Stimulated activated CD4-positive, alpha-beta T cell treated with anti-CD3 and anti-CD28 coated beads, Interleukin-2, amount 100 ng/mL, for 24 hours (primary cell): ENCODE results near the gene C1orf159.

Source experiments
- DNase-seq, 2 donors: peaks; one replicate each; pipeline ENCODE4 v3.0.0-alpha.2; 2020

C1orf159 gene

DNA sequence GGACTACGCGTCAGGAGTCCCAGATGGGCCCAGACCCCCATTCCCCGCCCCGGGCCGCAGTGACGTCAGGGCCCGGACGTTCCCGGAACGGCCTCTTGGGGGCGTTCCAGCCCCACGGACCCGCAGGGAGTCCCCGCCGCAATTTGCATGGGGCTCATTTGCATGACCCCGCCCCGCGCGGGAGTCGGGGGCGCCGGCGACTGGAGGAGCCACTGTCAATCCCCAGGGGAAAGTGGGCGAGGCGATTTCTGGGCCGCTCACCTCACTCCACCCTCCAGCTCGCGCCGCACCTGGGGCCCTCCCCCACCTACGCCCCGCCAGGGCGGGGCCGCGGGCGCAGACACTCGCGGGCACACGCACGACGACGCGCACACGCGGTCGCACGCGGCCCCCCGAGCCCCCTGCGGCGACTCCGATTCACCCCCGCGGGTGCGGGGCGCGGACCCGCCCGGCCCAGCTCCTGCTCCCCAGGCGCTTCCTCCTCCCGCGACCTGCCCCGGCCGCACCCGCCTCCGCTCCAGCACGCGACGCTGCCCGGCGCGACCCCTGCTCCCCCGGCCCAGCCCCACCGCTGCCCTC, 82.8 kb downstream of the C1orf159 start:
- peak; percentile 92 to 93 for DNase-seq

DNA sequence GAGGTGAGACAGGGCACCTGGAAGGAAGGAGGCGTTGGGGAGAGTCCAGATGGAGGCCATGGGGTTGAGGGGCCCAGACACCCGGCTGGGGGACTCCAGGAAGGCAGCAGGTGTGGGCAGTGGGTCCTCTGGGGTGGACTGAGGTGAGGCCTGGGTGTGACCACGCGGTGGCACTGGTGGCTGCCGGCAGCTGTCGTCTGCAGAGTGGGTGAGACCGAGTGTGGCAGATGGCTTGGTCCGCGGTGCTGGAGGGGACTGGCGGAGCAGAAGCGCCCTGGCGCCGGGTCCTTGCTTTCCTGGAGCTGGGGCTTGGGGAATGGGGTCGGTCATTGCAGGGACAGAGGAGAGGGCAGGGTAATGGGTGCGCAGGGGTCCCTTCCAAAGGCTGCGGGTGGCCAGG, 83.5 kb downstream of the C1orf159 start:
- DNase-seq = no peak
